IPS-11a (cell line): Measurements from ENCODE around the gene RIPOR3.
"Not testable (repeated sequence)": the region's sequence is repeated elsewhere in the genome, so short reads cannot be mapped to it uniquely, and the experiment has no call there.

Experiments used
- H3K4me3 ChIP-seq: one replicate; pipeline ENCODE4 v1.5.1; 2013; ENCODE audit warnings: low read depth, low read length, control low read depth

The RIPOR3 gene

GRCh38 chr20:50708845-50709635, 17.7 kb upstream of the RIPOR3 start:
- no peak overlapping the region for H3K4me3 ChIP-seq

GRCh38 chr20:50704971-50705370, 13.6 kb upstream of the RIPOR3 start:
- no peak overlapping the region for H3K4me3 ChIP-seq

- no peak overlapping the region for H3K4me3 ChIP-seq
Observed at GRCh38 chr20:50704514-50704913, 13.2 kb upstream of the RIPOR3 start.

- not testable (repeated sequence) for H3K4me3 ChIP-seq
Observed at GRCh38 chr20:50703651-50704438, 12.5 kb upstream of the RIPOR3 start.

- no peak overlapping the region for H3K4me3 ChIP-seq
Observed at GRCh38 chr20:50701041-50701963, 10.0 kb upstream of the RIPOR3 start.

GRCh38 chr20:50699688-50700087, 8.3 kb upstream of the RIPOR3 start:
- H3K4me3 ChIP-seq, result no peak overlapping the region

GRCh38 chr20:50698255-50698654, 6.9 kb upstream of the RIPOR3 start:
- H3K4me3 ChIP-seq, result not testable (repeated sequence)

- no peak overlapping the region for H3K4me3 ChIP-seq
Observed at GRCh38 chr20:50695135-50695872, 4.0 kb upstream of the RIPOR3 start.

GRCh38 chr20:50694379-50695134, 3.2 kb upstream of the RIPOR3 start:
- no peak overlapping the region for H3K4me3 ChIP-seq

GRCh38 chr20:50693001-50693400, 1.7 kb upstream of the RIPOR3 start:
- no peak overlapping the region for H3K4me3 ChIP-seq

GRCh38 chr20:50692552-50692933, 1.2 kb upstream of the RIPOR3 start:
- no peak overlapping the region for H3K4me3 ChIP-seq

- H3K4me3 ChIP-seq, result peak overlapping the region; percentile 55
Observed at GRCh38 chr20:50691573-50692551, 520 bp upstream of the RIPOR3 start.

GRCh38 chr20:50689864-50690649, 1.3 kb downstream of the RIPOR3 start:
- H3K4me3 ChIP-seq, result peak overlapping the region; percentile 55

- no peak overlapping the region for H3K4me3 ChIP-seq
Observed at GRCh38 chr20:50688256-50688975, 2.9 kb downstream of the RIPOR3 start.

- no peak overlapping the region for H3K4me3 ChIP-seq
Observed at GRCh38 chr20:50686821-50687220, 4.5 kb downstream of the RIPOR3 start.

- no peak overlapping the region for H3K4me3 ChIP-seq
Observed at GRCh38 chr20:50683570-50683969, 7.8 kb downstream of the RIPOR3 start.

GRCh38 chr20:50682947-50683530, 8.3 kb downstream of the RIPOR3 start:
- no peak overlapping the region for H3K4me3 ChIP-seq
